ENCODE measurements around the gene UBXN6. TPM values are rescaled to one million over a fixed set of nuclear protein-coding genes. Genes with fewer than 3 reads are reported as not detected.

The UBXN6 gene
- total and polyA plus RNA-seq, 7 donors: 110 to 274 (median 134) TPM

DNA sequence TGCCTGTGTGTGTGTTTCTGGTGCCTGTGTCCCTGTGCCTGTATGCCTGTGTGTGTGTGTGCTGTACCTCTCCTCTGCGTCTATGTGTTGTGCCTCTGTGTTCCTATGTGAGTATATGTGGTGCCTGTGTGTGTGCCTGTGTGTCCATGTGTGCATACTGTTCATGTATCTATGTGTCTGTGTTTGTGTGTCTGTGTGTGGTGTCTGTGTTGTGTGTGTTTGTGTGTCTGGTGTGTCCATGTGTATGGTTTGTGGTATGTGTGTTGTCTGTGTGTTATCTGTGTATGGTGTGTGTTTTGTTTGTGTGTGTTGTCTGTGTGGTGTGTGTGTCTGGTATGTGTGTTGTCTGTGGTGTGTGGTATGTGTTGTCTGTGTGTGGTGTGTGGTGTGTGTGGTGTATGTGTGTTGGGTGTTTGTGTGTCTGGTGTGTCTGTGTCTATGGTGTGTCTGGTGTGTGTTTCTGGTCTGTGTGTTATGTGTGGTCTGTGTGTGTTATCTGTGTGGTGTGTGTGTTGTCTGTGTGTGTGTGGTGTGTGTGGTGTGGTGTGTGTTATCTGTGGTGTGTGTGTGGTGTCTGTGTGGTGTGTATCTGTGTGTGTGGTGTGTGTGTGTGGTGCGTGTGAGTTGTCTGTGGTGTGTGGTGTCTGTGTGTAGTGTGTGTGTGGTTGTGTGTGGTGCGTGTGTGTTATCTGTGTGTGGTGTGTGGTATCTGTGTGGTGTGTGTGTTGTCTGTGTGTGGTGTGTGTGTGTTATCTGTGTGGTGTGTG lies 34.9 kb upstream of the UBXN6 start:
- H3K27ac ChIP-seq: no peak overlapping the region
- intact Hi-C loops (cut with DNase I): no loop called here
- H3K36me3 ChIP-seq (ENCODE audit: insufficient read depth in 1 of 2, low read depth in 1 of 2): peaks cover 4 to 69% of the 10 kb centered on the region in 2 donors
- TF ChIP-seq, protein P1, sequence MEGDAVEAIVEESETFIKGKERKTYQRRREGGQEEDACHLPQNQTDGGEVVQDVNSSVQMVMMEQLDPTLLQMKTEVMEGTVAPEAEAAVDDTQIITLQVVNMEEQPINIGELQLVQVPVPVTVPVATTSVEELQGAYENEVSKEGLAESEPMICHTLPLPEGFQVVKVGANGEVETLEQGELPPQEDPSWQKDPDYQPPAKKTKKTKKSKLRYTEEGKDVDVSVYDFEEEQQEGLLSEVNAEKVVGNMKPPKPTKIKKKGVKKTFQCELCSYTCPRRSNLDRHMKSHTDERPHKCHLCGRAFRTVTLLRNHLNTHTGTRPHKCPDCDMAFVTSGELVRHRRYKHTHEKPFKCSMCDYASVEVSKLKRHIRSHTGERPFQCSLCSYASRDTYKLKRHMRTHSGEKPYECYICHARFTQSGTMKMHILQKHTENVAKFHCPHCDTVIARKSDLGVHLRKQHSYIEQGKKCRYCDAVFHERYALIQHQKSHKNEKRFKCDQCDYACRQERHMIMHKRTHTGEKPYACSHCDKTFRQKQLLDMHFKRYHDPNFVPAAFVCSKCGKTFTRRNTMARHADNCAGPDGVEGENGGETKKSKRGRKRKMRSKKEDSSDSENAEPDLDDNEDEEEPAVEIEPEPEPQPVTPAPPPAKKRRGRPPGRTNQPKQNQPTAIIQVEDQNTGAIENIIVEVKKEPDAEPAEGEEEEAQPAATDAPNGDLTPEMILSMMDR (IDR thresholded peaks at IDR 0.05): no peak
- no peaks in the 10 kb centered on the region for H3K27me3 ChIP-seq (ENCODE audit: insufficient read depth in 3 of 3, low read length in 2 of 3)
- no peak overlapping the region for H3K4me3 ChIP-seq
- ATAC-seq (no peak), DNase-seq (no peak)
- 95 to 97% (median 96%) methylated on average over 3 of the region's 3 CpGs for WGBS, 3 donors
- no peaks in the 10 kb centered on the region for H3K9me3 ChIP-seq
- no peaks in the 10 kb centered on the region for H3K4me1 ChIP-seq

DNA sequence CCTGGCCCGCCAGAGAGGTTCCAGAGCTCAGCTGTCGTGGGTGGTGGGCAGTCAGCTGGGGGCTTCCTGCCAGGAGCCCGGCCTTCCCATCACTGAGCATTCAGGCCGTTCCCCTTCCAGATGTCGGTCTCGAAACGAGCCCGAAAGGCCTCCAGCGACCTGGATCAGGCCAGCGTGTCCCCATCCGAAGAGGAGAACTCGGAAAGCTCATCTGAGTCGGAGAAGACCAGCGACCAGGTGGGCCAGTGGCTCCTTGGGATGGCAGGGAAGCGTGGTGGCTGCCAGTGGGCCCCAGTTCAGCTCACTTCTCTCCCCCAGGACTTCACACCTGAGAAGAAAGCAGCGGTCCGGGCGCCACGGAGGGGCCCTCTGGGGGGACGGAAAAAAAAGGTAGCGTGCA lies 33.9 kb upstream of the UBXN6 start:
- peaks cover 4 to 58% of the 10 kb centered on the region in 2 donors for H3K36me3 ChIP-seq (ENCODE audit: insufficient read depth in 1 of 2, low read depth in 1 of 2)
- 97 to 99% (median 97%) methylated on average over 21 of the region's 21 CpGs for WGBS, 3 donors
- ATAC-seq (no peak), DNase-seq (no peak)
- no peaks in the 10 kb centered on the region for H3K27me3 ChIP-seq (ENCODE audit: insufficient read depth in 3 of 3, low read length in 2 of 3)
- no peak overlapping the region for H3K4me3 ChIP-seq
- H3K9me3 ChIP-seq: no peaks in the 10 kb centered on the region
- TF ChIP-seq, protein P1 (IDR thresholded peaks at IDR 0.05): no peak
- H3K4me1 ChIP-seq: no peaks in the 10 kb centered on the region
- intact Hi-C loops (cut with DNase I): no loop called here
- H3K27ac ChIP-seq: no peak overlapping the region

DNA sequence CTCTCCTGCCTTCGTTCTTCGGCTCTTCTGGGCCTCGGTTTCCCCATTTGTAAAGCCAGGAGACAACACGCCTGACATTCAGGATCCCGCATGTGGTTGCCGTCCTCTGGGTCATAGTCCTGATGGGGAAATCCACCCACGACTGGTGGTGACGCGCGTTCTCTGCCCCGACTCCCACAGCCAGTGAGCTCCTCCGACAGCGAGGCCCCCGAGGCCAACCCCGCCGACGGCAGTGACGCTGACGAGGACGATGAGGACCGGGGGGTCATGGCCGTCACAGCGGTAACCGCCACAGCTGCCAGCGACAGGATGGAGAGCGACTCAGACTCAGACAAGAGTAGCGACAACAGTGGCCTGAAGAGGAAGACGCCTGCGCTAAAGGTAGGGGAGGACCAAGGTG lies 30.9 kb upstream of the UBXN6 start:
- no peak for DNase-seq
- 90 to 94% (median 93%) methylated on average over 27 to 29 of the region's 29 CpGs for WGBS, 3 donors
- H3K4me3 ChIP-seq: no peak overlapping the region

DNA sequence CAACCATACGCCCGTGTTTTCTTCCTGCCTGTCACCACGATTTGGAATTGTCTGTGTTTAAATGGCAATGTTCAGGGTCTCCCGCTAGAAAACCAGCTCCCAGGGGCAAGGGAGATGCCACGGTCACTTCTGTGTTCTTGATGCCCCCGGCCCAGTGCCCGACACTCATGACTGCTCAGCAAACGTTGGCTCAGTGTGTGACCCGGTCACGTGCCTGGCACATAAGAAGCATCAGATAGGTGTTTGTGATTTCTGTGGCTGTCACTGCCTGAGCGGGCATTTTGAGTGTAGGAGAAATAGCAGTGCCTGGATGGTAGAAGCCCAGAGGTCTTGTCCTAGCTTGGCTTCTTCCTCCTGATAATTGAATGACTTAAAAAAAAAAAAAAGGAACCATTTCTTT lies 30.0 kb upstream of the UBXN6 start:
- 82 to 87% (median 83%) methylated on average over 11 of the region's 11 CpGs for WGBS, 3 donors
- Histone ChIP-seq H3K27me3 (ENCODE audit: insufficient read depth in 3 of 3, low read length in 2 of 3) (no peaks in the 10 kb centered on the region), H3K27ac (no peak overlapping the region), H3K36me3 (ENCODE audit: insufficient read depth in 1 of 2, low read depth in 1 of 2) (peaks cover 0 to 47% of the 10 kb centered on the region in 2 donors), H3K9me3 (no peaks in the 10 kb centered on the region), H3K4me1 (no peaks in the 10 kb centered on the region), H3K4me3 (no peak overlapping the region)
- ATAC-seq: no peak
- no peak for DNase-seq
- intact Hi-C loops (cut with DNase I): no loop called here
- TF ChIP-seq, protein P1 (IDR thresholded peaks at IDR 0.05): no peak

More for the DNA sequence above, 30.9 kb upstream of the UBXN6 start:
- no peak for ATAC-seq
- peaks cover 0 to 43% of the 10 kb centered on the region in 2 donors for H3K36me3 ChIP-seq (ENCODE audit: insufficient read depth in 1 of 2, low read depth in 1 of 2)
- no peaks in the 10 kb centered on the region for H3K4me1 ChIP-seq
- H3K9me3 ChIP-seq: no peaks in the 10 kb centered on the region
- TF ChIP-seq, protein P1 (IDR thresholded peaks at IDR 0.05): no peak
- intact Hi-C loops (cut with DNase I): no loop called here
- H3K27me3 ChIP-seq (ENCODE audit: insufficient read depth in 3 of 3, low read length in 2 of 3): no peaks in the 10 kb centered on the region
- H3K27ac ChIP-seq: no peak overlapping the region

DNA sequence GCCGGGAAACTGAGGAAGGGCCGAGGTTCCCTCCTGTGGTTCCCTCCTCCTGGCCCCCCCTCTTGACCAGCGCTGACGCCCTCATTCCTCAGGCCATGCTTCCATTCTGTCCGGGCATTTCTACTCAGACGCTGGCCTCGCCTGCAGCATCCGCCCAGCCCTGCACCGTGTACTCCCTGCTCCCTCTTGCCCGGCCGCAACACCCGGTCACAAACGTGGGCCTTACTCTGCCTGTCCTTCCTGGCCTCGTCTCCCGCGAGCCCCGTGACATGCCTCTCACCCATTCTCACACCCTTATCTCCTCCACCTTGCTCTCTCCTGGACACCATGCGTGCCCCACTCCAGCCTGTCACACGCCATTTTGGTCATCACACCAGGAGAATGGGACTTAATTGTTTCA lies 25.8 kb upstream of the UBXN6 start:
- Histone ChIP-seq H3K27ac (no peak overlapping the region), H3K4me1 (no peaks in the 10 kb centered on the region), H3K36me3 (ENCODE audit: insufficient read depth in 1 of 2, low read depth in 1 of 2) (peaks cover 0 to 38% of the 10 kb centered on the region in 2 donors), H3K27me3 (ENCODE audit: insufficient read depth in 3 of 3, low read length in 2 of 3) (no peaks in the 10 kb centered on the region), H3K4me3 (no peak overlapping the region), H3K9me3 (no peaks in the 10 kb centered on the region)
- 84 to 92% (median 88%) methylated on average over 17 to 19 of the region's 19 CpGs for WGBS, 3 donors
- TF ChIP-seq, protein P1 (IDR thresholded peaks at IDR 0.05): no peak
- DNase-seq (no peak), ATAC-seq (no peak)
- intact Hi-C loops (cut with DNase I): no loop called here

Measured in psoas muscle (tissue), 8 donors.